IPS DF 6.9 (cell line): Measurements from ENCODE around the gene HOXC9.

Experiments
- DNase-seq: peaks from one replicate; pipeline ENCODE4 v3.0.0-alpha.2; 2013; ENCODE audit warnings: low read depth, low spot score
- H3K27ac ChIP-seq: one replicate; pipeline ENCODE4 v1.5.1; 2013; ENCODE audit warnings: low read length, control low read depth
- H3K27me3 ChIP-seq: 2 replicates; pipeline ENCODE4 v1.6.1; 2013; ENCODE audit warnings: mild to moderate bottlenecking, low read length; ENCODE audit not compliant: control insufficient read depth, insufficient read depth
- H3K36me3 ChIP-seq: 2 replicates; pipeline ENCODE4 v1.6.1; 2013; ENCODE audit warnings: low read length; ENCODE audit not compliant: control insufficient read depth, insufficient read depth
- H3K4me1 ChIP-seq: 2 replicates; pipeline ENCODE4 v1.6.1; 2013; ENCODE audit warnings: low read length; ENCODE audit not compliant: control insufficient read depth, insufficient read depth
- H3K4me3 ChIP-seq: 2 replicates; pipeline ENCODE4 v1.5.1; 2013; ENCODE audit warnings: mild to moderate bottlenecking, low read length
- H3K9me3 ChIP-seq: 2 replicates; pipeline ENCODE4 v1.6.1; 2013; ENCODE audit warnings: low read length, inconsistent platforms; ENCODE audit not compliant: control insufficient read depth, insufficient read depth
- WGBS: extraction: QIAGEN DNeasy Blood & Tissue Kit; methylation state at CpG from one replicate; pipeline ENCODE4 v1.1.7; 2013; ENCODE audit warnings: mixed read lengths, missing lambda C conversion rate; ENCODE audit not compliant: insufficient read length, insufficient coverage; 5-methylcytosine and 5-hydroxymethylcytosine counted together

HOXC9 gene

DNA sequence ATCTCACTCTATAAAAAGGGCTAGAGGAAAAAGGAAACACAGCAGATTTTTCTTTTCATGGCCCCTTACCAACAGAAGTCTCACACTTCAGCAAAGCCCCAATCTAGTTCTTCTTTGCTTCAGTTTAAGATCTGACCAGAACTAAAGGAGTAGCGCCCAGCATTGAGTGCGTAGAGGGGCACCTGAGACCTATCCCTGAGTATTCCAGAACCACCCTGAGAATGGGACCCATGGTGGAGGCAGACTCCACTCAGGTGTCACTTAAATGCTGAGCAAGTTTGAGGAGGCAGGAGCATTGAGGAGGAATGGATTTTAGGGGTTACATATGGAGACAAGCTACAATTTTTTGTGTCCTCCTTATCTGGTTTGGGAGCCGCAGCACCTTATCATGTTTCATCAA, 28.8 kb upstream of the HOXC9 start:
- Histone ChIP-seq H3K4me1 (no peaks in the 10 kb centered on the region; the same call in none of the 2 replicates), H3K4me3 (no peak overlapping the region), H3K27ac (no peak overlapping the region), H3K36me3 (no peaks in the 10 kb centered on the region), H3K9me3 (no peaks in the 10 kb centered on the region), H3K27me3 (peaks cover 99% of the 10 kb centered on the region)
- WGBS = no CpG with 5 or more reads among the region's 3 CpGs
- DNase-seq = no peak

DNA sequence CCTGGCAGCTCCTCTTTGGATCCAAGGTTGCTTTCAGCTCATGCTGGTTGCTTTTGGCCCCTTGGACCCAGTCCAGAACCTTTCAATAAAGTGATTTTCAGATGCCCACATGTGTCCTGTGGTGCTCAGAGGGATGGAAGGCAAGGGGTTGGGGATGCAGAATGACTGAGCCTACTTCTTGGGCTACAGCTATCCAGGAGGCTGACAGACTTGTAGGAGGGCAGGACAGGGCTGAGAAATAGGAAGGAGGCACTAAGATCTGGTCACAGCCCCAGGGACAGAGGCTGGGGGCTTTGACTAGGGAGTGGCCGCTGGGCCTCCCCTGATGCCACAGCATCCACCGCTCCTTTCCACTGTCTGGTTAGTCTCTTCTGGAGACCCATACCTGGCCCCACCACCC, 28.3 kb upstream of the HOXC9 start:
- no peaks in the 10 kb centered on the region for H3K36me3 ChIP-seq
- no peaks in the 10 kb centered on the region; the same call in none of the 2 replicates for H3K4me1 ChIP-seq
- H3K27ac ChIP-seq = no peak overlapping the region
- DNase-seq = no peak
- no peak overlapping the region for H3K4me3 ChIP-seq
- peaks cover 99% of the 10 kb centered on the region for H3K27me3 ChIP-seq
- H3K9me3 ChIP-seq = no peaks in the 10 kb centered on the region
- WGBS = no CpG with 5 or more reads among the region's 2 CpGs

DNA sequence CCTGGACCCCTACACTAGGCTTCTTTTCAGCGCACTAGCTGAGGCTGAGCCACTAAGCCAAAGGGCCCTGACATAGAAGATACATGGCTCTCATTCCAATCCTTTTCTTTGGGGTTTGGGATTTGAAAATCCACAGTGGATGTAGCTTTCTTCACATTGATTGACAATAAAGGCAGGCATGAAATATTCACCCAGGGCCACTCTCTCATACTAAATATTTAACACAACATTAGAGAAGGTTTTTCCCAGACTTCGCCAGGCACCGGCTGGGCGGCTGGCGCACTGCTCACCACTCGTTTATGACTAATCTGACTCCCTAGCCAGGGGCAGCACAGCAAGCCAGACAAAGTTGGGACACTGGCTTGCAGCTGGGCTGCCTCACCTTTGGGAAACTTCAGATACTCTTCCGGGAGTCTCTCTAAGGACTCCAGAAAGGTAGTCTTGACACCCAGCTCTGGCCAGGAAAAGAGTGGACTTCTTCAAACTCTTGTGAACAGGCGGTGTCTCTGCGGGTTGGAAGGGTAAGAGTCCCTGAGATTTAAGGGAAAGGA, 27.7 kb upstream of the HOXC9 start:
- Histone ChIP-seq H3K4me1 (no peaks in the 10 kb centered on the region; the same call in none of the 2 replicates), H3K27me3 (peaks cover 99% of the 10 kb centered on the region), H3K27ac (no peak overlapping the region), H3K9me3 (no peaks in the 10 kb centered on the region), H3K36me3 (no peaks in the 10 kb centered on the region), H3K4me3 (no peak overlapping the region)
- no peak for DNase-seq
- WGBS = no CpG with 5 or more reads among the region's 9 CpGs

DNA sequence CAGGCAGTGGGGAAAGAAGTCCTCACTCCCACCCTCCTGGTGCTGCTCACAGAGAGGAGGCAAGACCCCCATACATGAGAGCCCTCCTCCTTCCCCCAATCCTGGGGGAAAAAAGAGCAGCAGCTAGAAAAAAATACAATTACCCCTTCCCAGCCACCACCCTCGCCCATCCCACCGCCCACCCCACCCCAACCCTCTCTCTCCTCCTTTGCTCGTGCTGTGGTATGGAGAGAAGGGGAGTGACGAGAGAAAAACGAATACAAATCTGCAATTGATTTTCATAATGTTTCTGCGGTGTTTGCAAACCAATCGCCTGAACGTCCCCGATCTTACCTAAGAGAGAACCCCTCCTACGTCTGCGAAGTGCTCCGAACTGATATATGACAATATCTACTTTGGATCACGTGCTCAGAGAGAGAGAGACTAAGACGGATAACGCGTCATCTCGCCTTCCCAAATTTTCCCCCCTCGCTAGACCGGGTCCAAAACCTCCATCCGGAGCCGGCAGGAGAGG, 27.2 kb upstream of the HOXC9 start, which contains the start of gene HOXC11:
Gene HOXC11 (plus strand): TSS at position 405 of the 514 bp plus-strand sequence. CDS start 116 bp downstream, outside the sequence.
- no peaks in the 10 kb centered on the region for H3K36me3 ChIP-seq
- no CpG with 5 or more reads among the region's 21 CpGs for WGBS
- DNase-seq = no peak
- no peaks in the 10 kb centered on the region; the same call in none of the 2 replicates for H3K4me1 ChIP-seq
- no peak within 1 kb of the TSS for H3K27ac ChIP-seq
- H3K9me3 ChIP-seq = no peaks in the 10 kb centered on the region
- peaks cover 99% of the 10 kb centered on the region for H3K27me3 ChIP-seq
- H3K4me3 ChIP-seq = no peak within 1 kb of the TSS

DNA sequence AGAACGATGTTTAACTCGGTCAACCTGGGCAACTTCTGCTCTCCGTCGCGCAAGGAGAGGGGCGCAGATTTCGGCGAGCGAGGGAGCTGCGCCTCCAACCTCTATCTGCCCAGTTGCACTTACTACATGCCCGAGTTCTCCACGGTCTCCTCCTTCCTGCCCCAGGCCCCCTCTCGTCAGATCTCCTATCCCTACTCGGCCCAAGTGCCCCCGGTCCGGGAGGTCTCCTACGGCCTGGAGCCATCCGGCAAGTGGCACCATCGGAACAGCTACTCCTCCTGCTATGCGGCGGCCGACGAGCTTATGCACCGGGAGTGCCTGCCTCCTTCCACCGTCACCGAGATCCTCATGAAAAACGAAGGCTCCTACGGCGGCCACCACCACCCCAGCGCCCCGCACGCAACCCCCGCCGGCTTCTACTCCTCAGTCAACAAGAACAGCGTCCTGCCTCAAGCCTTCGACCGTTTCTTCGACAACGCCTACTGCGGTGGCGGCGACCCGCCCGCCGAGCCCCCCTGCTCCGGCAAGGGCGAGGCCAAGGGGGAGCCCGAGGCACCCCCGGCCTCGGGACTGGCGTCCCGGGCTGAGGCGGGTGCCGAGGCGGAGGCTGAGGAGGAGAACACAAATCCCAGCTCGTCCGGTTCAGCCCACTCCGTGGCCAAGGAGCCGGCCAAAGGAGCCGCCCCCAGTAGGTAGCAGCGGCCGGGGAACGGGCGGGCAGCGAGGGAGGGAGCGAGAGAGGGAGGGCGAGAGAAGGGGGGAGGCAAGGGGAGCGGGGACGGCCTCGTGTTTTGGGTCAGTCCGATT, 26.5 kb upstream of the HOXC9 start:
- no peaks in the 10 kb centered on the region for H3K9me3 ChIP-seq
- H3K27ac ChIP-seq = no peak overlapping the region
- H3K4me3 ChIP-seq = no peak overlapping the region
- DNase-seq = no peak
- no CpG with 5 or more reads among the region's 71 CpGs for WGBS
- no peaks in the 10 kb centered on the region; the same call in none of the 2 replicates for H3K4me1 ChIP-seq
- H3K27me3 ChIP-seq = peaks cover 99% of the 10 kb centered on the region
- H3K36me3 ChIP-seq = no peaks in the 10 kb centered on the region

DNA sequence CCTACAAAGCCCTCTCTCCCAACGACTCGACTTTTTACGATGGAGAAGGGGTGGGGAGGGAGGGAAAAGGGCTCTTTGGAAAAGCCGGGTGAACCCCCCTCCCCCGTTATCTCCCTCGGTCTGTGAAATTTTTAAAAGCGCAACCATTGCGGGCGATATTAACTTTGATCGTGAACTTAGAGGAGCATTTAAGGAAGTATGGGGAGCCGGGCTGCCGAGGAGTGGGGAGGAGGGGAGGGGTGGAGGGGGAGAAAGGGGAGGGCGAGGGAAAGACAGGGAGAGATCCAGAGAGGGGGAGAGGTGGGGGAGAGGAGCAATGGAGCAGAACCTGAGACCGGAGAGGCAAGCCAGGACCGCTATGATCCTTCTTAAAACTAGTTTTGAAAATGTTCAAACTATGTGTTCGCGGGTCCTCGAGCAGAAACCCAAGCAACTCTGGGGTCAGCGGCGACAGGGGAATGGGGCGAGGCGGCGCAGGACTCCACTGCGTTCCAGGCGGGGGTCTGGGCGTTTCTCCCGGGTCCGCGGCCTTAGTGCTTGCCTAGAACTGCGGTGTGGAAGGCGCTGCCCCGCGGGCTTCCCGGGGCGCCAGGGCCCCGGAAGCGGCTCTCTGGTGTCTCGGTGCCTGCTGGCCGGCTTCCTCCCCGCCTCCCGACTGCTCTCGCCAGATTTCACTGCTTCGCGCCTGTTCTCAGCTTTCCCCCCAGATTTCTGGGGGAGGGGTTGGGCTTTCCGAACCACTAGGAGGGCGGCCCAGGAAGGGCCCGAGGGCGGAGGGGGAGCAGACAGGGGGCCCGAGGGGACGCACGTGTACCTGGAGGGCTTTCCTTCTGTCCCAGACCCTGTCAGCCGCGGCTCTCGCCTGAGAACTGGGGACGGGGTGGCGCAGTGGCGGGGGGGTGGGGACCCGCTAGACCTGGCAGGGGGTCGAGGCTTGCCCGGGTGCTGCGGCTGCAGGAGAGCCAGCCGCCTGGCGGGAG, 25.6 kb upstream of the HOXC9 start, which contains the start of gene HOTAIR:
Gene HOTAIR (minus strand): TSS at position 871 of the 980 bp plus-strand sequence.
- no peaks in the 10 kb centered on the region; the same call in none of the 2 replicates for H3K4me1 ChIP-seq
- no CpG with 5 or more reads among the region's 63 CpGs for WGBS

DNA sequence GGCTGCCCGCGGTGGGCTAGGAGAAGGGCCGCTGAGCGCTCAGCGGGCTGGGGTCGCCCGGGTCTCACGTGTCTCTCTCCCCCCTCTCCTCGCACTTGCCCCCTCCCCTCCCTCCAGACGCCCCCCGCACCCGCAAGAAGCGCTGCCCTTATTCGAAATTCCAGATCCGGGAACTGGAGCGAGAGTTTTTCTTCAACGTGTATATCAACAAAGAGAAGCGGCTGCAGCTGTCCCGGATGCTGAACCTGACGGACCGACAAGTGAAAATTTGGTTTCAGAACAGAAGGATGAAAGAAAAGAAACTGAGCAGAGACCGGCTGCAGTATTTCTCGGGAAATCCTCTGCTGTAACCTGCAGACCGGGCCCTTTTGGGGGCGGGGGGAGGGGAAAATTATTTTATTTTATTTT, 24.9 kb upstream of the HOXC9 start:
- H3K4me3 ChIP-seq = no peak overlapping the region
- no peaks in the 10 kb centered on the region for H3K36me3 ChIP-seq
- WGBS = no CpG with 5 or more reads among the region's 25 CpGs
- H3K27ac ChIP-seq = no peak overlapping the region
- no peaks in the 10 kb centered on the region; the same call in none of the 2 replicates for H3K4me1 ChIP-seq
- peaks cover 99% of the 10 kb centered on the region for H3K27me3 ChIP-seq
- no peaks in the 10 kb centered on the region for H3K9me3 ChIP-seq
- no peak for DNase-seq

More for the DNA sequence above, 25.6 kb upstream of the HOXC9 start, which contains the start of gene HOTAIR:
- no peak for DNase-seq
- Histone ChIP-seq H3K9me3 (no peaks in the 10 kb centered on the region), H3K4me3 (no peak within 1 kb of the TSS), H3K36me3 (no peaks in the 10 kb centered on the region), H3K27me3 (peaks cover 99% of the 10 kb centered on the region), H3K27ac (no peak within 1 kb of the TSS)

DNA sequence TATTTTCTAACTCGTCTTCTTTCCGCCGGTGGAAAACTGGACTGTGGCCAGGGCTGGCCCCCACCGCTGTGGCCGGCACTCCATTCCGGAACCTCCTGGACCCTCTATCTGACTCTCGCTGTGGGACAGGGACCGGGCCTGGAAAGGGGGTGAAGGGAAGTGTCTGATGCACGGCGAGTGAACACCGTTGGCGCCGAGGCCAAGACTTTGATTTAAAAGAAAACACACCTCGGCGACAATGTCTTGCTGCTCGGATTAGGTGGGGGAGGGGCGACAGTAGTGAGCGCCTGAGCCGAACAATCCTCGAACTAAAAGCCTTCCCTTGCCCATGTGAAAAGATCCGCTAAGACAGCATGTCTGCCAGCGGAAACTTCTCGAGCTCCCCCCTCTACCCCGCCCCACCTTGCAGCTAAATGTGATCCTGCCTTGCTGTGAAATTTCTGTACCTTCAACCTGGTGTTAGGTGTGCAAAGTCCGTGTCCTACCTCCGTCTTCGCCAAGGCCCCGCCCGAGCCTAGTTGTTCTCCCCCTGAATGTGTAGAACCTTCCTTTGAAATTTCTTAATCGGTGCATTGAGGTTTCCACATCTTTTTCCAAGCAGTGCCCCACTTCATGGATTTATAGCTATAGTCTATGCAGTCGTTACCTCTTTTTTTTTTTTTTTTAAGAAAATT, 24.3 kb upstream of the HOXC9 start:
- no peaks in the 10 kb centered on the region for H3K36me3 ChIP-seq
- H3K4me3 ChIP-seq = no peak overlapping the region
- DNase-seq = no peak
- H3K27ac ChIP-seq = no peak overlapping the region
- H3K9me3 ChIP-seq = no peaks in the 10 kb centered on the region
- peaks cover 97% of the 10 kb centered on the region for H3K27me3 ChIP-seq
- WGBS = no CpG with 5 or more reads among the region's 31 CpGs
- H3K4me1 ChIP-seq = no peaks in the 10 kb centered on the region; the same call in none of the 2 replicates

DNA sequence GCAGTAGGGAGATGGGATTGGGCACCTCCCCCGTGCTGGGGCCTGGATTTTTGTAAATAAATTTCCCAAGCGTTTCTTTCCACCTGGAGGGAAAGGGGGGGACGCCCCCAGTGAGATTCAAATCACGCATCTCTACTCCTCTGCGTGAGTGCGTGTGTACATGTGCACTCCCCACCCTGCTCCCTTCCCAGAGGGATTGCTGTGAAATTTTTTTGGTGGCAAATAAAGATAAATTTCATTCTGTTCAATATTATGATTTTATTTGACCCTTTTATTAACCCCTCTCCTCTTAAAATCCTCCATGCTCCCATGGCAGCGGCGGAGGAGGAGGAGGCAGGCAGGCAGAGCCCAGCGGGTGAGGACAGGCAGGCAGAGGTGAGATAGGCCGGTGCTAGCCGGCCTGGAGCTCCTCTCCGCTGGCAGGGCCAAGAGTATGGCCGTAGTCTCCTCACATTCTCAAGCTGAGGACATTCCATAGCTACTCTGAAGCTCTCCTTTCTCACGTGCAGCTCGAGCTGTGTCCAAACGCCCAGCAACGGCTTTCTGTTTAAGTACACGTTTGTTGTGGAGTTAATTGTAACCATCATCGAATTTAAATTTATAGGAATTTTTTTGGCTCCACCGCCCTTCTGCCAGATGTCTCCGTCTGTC, 23.7 kb upstream of the HOXC9 start:
- Histone ChIP-seq H3K27ac (no peak overlapping the region), H3K4me3 (no peak overlapping the region), H3K4me1 (no peaks in the 10 kb centered on the region; the same call in none of the 2 replicates), H3K9me3 (no peaks in the 10 kb centered on the region), H3K27me3 (peaks cover 97% of the 10 kb centered on the region), H3K36me3 (no peaks in the 10 kb centered on the region)
- WGBS = no CpG with 5 or more reads among the region's 21 CpGs
- no peak for DNase-seq
